ENCODE measurements around the gene STAC. TPM values are rescaled to one million over a fixed set of nuclear protein-coding genes. Genes with fewer than 3 reads are reported as not detected.

The STAC gene
- total RNA-seq, 4 donors from 2014 or later = 0.87 to 1.7 (median 1.6) TPM

DNA sequence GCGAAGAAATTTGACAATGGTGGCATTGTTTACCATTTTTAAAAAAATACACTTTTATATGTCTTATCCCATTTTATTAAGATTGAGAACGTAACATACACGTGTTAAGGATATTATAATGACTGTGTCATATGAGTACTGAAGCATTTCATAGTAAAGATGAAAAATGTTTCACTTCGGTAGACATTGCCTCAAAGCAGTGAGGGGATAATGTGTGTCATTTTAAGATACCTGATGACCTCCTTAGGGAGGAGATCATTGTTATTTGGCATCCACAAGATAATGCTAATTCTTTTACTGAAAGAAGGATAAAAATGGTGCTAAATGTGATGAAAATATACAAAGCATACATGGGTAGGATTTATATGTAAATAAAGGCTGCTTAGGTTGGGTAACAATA, 107.3 kb downstream of the STAC start:
- ATAC-seq (no peak), DNase-seq (no peak)
- TF ChIP-seq, protein P1, sequence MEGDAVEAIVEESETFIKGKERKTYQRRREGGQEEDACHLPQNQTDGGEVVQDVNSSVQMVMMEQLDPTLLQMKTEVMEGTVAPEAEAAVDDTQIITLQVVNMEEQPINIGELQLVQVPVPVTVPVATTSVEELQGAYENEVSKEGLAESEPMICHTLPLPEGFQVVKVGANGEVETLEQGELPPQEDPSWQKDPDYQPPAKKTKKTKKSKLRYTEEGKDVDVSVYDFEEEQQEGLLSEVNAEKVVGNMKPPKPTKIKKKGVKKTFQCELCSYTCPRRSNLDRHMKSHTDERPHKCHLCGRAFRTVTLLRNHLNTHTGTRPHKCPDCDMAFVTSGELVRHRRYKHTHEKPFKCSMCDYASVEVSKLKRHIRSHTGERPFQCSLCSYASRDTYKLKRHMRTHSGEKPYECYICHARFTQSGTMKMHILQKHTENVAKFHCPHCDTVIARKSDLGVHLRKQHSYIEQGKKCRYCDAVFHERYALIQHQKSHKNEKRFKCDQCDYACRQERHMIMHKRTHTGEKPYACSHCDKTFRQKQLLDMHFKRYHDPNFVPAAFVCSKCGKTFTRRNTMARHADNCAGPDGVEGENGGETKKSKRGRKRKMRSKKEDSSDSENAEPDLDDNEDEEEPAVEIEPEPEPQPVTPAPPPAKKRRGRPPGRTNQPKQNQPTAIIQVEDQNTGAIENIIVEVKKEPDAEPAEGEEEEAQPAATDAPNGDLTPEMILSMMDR (IDR thresholded peaks at IDR 0.05 in 4 of 5, conservative IDR thresholded peaks at IDR 0.05 in 1 of 5) = no peak
- no peak for TF ChIP-seq POLR2A (IDR thresholded peaks at IDR 0.05)
- Histone ChIP-seq H3K27me3 (no peaks in the 10 kb centered on the region), H3K36me3 (no peaks in the 10 kb centered on the region), H3K9me3 (no peaks in the 10 kb centered on the region), H3K4me1 (no peaks in the 10 kb centered on the region), H3K4me3 (no peak overlapping the region), H3K27ac (no peak overlapping the region)
- intact Hi-C loops (cut with DNase I; ENCODE audit: low total_unique reads) = no loop called here
- in situ Hi-C loops (cut with MboI; ENCODE audit: low sequenced_read_pairs in 4 of 4) = no loop called here

DNA sequence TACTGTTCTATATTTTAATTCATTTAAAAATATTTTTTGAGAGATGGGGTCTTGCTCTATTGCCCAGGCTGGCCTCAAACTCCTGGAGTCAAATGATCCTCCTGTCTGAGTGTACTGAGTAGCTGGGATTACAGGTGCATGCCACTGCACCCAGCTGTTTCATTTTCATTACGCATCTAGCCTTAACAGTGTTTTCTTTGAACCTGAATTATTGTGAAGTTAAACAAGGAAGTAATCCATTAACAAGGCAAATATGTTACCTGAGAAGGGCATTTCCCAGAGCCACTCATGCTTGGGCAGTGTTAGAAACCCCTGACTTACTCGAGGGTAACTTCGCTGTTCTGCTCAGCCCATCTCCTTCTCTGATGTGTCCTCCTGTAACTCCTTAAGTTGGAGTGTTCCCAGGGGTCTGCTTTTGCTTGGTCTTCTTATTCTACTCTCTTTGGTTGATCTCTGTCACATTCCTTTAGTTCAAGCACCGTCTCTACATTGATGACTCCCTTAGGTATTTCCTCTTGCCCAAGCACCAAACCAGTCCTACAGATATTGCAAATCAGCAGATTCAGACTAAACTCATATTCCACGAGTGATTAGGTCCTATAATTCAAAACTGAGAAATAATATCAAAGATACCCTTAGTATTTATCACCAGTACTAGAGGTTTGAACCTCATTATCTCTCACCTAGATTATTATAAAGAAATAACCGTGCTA, 107.9 kb downstream of the STAC start:
- Histone ChIP-seq H3K4me1 (no peaks in the 10 kb centered on the region), H3K4me3 (no peak overlapping the region), H3K27ac (no peak overlapping the region), H3K36me3 (no peaks in the 10 kb centered on the region), H3K9me3 (no peaks in the 10 kb centered on the region), H3K27me3 (no peaks in the 10 kb centered on the region)
- intact Hi-C loops (cut with DNase I; ENCODE audit: low total_unique reads) (no loop called here), in situ Hi-C loops (cut with MboI; ENCODE audit: low sequenced_read_pairs in 4 of 4) (no loop called here)
- no peak for TF ChIP-seq POLR2A (IDR thresholded peaks at IDR 0.05)
- TF ChIP-seq, protein P1 (IDR thresholded peaks at IDR 0.05 in 4 of 5, conservative IDR thresholded peaks at IDR 0.05 in 1 of 5) = no peak
- DNase-seq (no peak), ATAC-seq (no peak)

DNA sequence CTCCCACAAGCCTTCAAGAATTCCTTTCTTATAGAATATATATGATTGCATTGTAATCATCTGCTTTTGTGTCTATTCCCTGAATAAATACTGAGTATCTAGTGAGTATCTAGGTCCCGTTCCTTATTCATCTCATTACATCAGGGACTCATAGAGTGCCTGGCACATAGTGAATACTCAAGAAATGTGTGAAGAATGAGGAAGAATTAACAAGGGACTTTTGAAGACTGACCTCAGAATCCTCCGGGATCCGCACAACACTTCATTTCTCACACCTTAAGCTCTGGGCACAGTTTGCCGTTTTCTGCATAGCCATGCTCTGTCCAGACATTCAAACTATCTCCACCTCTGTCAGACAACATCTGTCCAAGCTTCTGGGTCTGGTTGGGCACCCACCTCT, 108.8 kb downstream of the STAC start:
- ATAC-seq (no peak), DNase-seq (no peak)
- H3K27me3 ChIP-seq = no peaks in the 10 kb centered on the region
- no peak for TF ChIP-seq POLR2A (IDR thresholded peaks at IDR 0.05)
- TF ChIP-seq, protein P1 (IDR thresholded peaks at IDR 0.05 in 4 of 5, conservative IDR thresholded peaks at IDR 0.05 in 1 of 5) = no peak
- no peaks in the 10 kb centered on the region for H3K4me1 ChIP-seq
- H3K4me3 ChIP-seq = no peak overlapping the region
- no peak overlapping the region for H3K27ac ChIP-seq
- H3K36me3 ChIP-seq = no peaks in the 10 kb centered on the region
- H3K9me3 ChIP-seq = no peaks in the 10 kb centered on the region
- in situ Hi-C loops (cut with MboI; ENCODE audit: low sequenced_read_pairs in 4 of 4) (no loop called here), intact Hi-C loops (cut with DNase I; ENCODE audit: low total_unique reads) (no loop called here)

DNA sequence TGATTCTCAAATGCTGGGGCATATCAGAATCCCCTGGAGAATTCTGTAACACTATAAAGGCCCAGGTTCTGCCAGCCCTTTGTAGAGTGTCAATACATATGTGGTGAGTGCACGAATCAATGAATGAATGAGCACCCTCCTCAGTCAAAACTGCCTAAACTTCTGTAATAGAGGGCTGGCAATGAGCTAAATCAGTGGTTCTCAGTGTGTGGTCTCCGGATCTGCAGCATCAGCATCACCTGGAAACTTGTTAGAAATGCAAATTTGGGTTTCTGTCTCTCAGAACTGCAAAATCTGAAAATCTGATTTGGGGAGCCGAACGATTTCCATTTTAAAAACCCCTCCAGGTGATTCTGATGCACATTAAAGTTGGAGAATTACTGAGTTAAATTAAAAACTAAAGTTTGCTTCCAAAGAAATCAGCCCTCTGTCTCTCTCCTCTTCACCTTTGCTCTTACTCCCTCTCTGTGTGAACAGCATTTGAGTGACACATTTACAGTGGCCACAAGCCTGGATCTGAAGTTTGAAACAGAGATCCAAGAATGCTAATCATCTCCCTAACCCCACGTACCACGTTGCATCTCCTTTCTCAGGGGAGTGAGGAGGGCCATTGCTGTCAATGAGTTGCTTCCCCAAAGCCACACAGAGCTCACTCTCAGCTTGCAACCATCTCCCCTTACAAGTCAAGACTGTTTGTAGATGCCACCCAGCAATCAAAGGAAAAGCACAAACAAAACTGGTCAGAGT, 109.5 kb downstream of the STAC start:
- H3K4me1 ChIP-seq = no peaks in the 10 kb centered on the region
- intact Hi-C loops (cut with DNase I; ENCODE audit: low total_unique reads) = no loop called here
- in situ Hi-C loops (cut with MboI; ENCODE audit: low sequenced_read_pairs in 4 of 4) = no loop called here
- H3K36me3 ChIP-seq = no peaks in the 10 kb centered on the region
- H3K27me3 ChIP-seq = no peaks in the 10 kb centered on the region
- TF ChIP-seq, protein P1 (IDR thresholded peaks at IDR 0.05 in 4 of 5, conservative IDR thresholded peaks at IDR 0.05 in 1 of 5) = no peak
- TF ChIP-seq POLR2A (IDR thresholded peaks at IDR 0.05) = no peak
- no peak for DNase-seq
- no peak overlapping the region for H3K4me3 ChIP-seq
- no peaks in the 10 kb centered on the region for H3K9me3 ChIP-seq
- H3K27ac ChIP-seq = no peak overlapping the region
- no peak for ATAC-seq

Measured in gastrocnemius medialis (tissue), 4 donors.